Calu3 (cell line): ENCODE measurements around the gene ST6GALNAC3. TPM values are rescaled to one million over a fixed set of nuclear protein-coding genes. Genes with fewer than 3 reads are reported as not detected.

Experiments used
- BruUV-seq: library from RNA; stranded (reverse); fragments of 400-500 nt; replicated peaks from 2 replicates; lab custom pipeline; 2021; lab: Mats Ljungman, UMichigan
- CTCF ChIA-PET: fragments of 300-600 bp; sonication (Branson Sonifier 250); formaldehyde crosslinking; loops from one replicate; lab custom pipeline; 2022; ENCODE audit warnings: antibody characterized with exemption; lab: Charles Lee
- DNase-seq: peaks from one replicate; pipeline ENCODE4 v3.0.0; 2022
- H3K27ac Mint-ChIP-seq: one replicate; pipeline ENCODE4 v1.8.0; 2022; ENCODE audit warnings: mixed read lengths; ENCODE audit not compliant: unreplicated experiment
- H3K27me3 Mint-ChIP-seq: one replicate; pipeline ENCODE4 v1.8.0; 2022; ENCODE audit warnings: mixed read lengths; ENCODE audit not compliant: unreplicated experiment
- H3K36me3 Mint-ChIP-seq: one replicate; pipeline ENCODE4 v1.8.0; 2022; ENCODE audit warnings: mild to moderate bottlenecking, moderate library complexity, mixed read lengths; ENCODE audit not compliant: insufficient read depth, unreplicated experiment
- H3K4me1 Mint-ChIP-seq: one replicate; pipeline ENCODE4 v1.8.0; 2022; ENCODE audit warnings: mild to moderate bottlenecking, low read depth, mixed read lengths; ENCODE audit not compliant: unreplicated experiment
- H3K4me3 Mint-ChIP-seq: one replicate; pipeline ENCODE4 v1.8.0; 2022; ENCODE audit warnings: mild to moderate bottlenecking, low read depth, moderate library complexity, mixed read lengths; ENCODE audit not compliant: unreplicated experiment
- H3K9me3 Mint-ChIP-seq: one replicate; pipeline ENCODE4 v1.8.0; 2022; ENCODE audit warnings: low read depth, mixed read lengths; ENCODE audit not compliant: unreplicated experiment
- CTCF ChIP-seq: fragments of 200-600 bp; IDR thresholded peaks from one replicate; pipeline ENCODE4 v1.8.0; 2022; ENCODE audit warnings: antibody characterized with exemption; ENCODE audit not compliant: unreplicated experiment
- intact Hi-C: fragments of 100-400 bp; cut with micrococcal nuclease; formaldehyde crosslinking; loops from one replicate; pipeline ENCODE4 v1.10.0; 2022; ENCODE audit not compliant: unreplicated experiment
- total RNA-seq: library from RNA; stranded (reverse); gene quantifications from 2 replicates; pipeline ENCODE4 v1.2.3, GENCODE V29; 2022

Gene ST6GALNAC3
- total RNA-seq, 1 experiment from 2014 or later: 0.87 TPM

- Mint-ChIP-seq H3K9me3 (no peaks in the 10 kb centered on the region), H3K36me3 (no peaks in the 10 kb centered on the region), H3K4me3 (no peak overlapping the region), H3K4me1 (no peaks in the 10 kb centered on the region), H3K27me3 (no peaks in the 10 kb centered on the region), H3K27ac (no peak overlapping the region)
- no peak for TF ChIP-seq CTCF
- CTCF ChIA-PET: interaction anchor here (0.6 kb wide), 1 partner anchor 1682 kb away, joined by 3 read pairs; no protein-coding TSS in a partner anchor
- BruUV-seq: no TSS peak
- DNase-seq: no peak
- intact Hi-C loops: loop anchor here (5.0 kb wide), 1 partner anchor 106 kb away; no protein-coding TSS in a partner anchor
These were observed 68.4 kb downstream of the ST6GALNAC3 start for GRCh38 chr1:76142771-76143540.

- intact Hi-C loops: loop anchor here (5.0 kb wide), 1 partner anchor 107 kb away; no protein-coding TSS in a partner anchor
- CTCF ChIA-PET: no interaction called here
- DNase-seq: no peak
- TF ChIP-seq CTCF: no peak
- Mint-ChIP-seq H3K4me3 (no peak overlapping the region), H3K27me3 (no peaks in the 10 kb centered on the region), H3K36me3 (no peaks in the 10 kb centered on the region), H3K27ac (no peak overlapping the region), H3K4me1 (no peaks in the 10 kb centered on the region), H3K9me3 (no peaks in the 10 kb centered on the region)
- no TSS peak for BruUV-seq
These were observed 69.7 kb downstream of the ST6GALNAC3 start for GRCh38 chr1:76144247-76144646.

GRCh38 chr1:76145332-76145731 lies 70.8 kb downstream of the ST6GALNAC3 start:
- H3K9me3 Mint-ChIP-seq: no peaks in the 10 kb centered on the region
- H3K27ac Mint-ChIP-seq: no peak overlapping the region
- no peaks in the 10 kb centered on the region for H3K36me3 Mint-ChIP-seq
- H3K4me1 Mint-ChIP-seq: no peaks in the 10 kb centered on the region
- no peaks in the 10 kb centered on the region for H3K27me3 Mint-ChIP-seq
- BruUV-seq: no TSS peak
- no peak for DNase-seq
- H3K4me3 Mint-ChIP-seq: no peak overlapping the region
- intact Hi-C loops: no loop called here
- TF ChIP-seq CTCF: no peak
- CTCF ChIA-PET: no interaction called here

- TF ChIP-seq CTCF: no peak
- intact Hi-C loops: no loop called here
- Mint-ChIP-seq H3K36me3 (no peaks in the 10 kb centered on the region), H3K4me3 (no peak overlapping the region), H3K9me3 (no peaks in the 10 kb centered on the region), H3K4me1 (no peaks in the 10 kb centered on the region), H3K27me3 (no peaks in the 10 kb centered on the region), H3K27ac (no peak overlapping the region)
- CTCF ChIA-PET: interaction anchor here (0.7 kb wide), 1 partner anchor 16 kb away, joined by 5 read pairs; no protein-coding TSS in a partner anchor
- DNase-seq: no peak
- BruUV-seq: no TSS peak
These were observed 71.6 kb downstream of the ST6GALNAC3 start for GRCh38 chr1:76146184-76146583.
